Dermis blood vessel endothelial cell (primary cell): ENCODE results near the gene FXYD7. TPM values are rescaled to one million over a fixed set of nuclear protein-coding genes. Genes with fewer than 3 reads are reported as not detected.

Source experiments
- DNase-seq: peaks from one replicate; pipeline ENCODE4 v3.0.0; 2010
- total RNA-seq: library from RNA; depleted of rRNA; stranded (reverse); fragments of >200 nt; gene quantifications from 2 replicates; pipeline ENCODE4 v1.2.3, GENCODE V29; 2014

Gene FXYD7
- total RNA-seq, 1 donor from 2014 or later = not detected

DNA sequence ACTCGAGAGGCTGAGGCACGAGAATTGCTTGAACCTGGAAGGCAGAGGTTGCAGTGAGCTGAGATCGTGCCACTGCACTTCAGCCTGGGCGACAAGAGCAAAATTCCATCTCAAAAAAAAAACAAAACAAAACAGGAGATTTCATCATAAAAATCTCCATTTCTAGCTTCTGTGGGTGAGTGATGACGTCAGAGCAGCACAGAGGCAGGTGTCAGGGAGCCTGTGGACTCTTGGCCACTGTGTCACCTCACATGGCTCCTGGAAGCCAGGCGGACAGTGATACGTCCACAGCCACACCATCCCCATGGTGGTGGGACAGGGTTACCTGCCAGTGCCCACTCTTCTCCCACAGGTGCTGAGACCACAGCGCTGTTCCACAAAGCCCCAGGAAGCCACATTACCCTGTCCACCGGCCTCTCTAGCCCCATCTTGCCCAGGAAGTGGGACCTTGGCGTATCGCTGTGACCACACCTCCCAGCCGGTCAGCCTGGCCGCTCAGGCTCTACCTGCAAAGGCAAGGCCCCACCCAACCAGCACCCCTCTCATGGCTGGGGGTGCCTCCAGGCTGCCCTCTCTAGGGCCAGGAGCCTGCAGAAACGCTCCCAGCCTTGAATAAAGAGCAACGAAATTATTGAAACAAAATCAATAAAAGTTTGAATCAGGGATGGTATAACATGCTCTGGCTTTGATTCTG, 29.9 kb upstream of the FXYD7 start:
- DNase-seq = no peak

DNA sequence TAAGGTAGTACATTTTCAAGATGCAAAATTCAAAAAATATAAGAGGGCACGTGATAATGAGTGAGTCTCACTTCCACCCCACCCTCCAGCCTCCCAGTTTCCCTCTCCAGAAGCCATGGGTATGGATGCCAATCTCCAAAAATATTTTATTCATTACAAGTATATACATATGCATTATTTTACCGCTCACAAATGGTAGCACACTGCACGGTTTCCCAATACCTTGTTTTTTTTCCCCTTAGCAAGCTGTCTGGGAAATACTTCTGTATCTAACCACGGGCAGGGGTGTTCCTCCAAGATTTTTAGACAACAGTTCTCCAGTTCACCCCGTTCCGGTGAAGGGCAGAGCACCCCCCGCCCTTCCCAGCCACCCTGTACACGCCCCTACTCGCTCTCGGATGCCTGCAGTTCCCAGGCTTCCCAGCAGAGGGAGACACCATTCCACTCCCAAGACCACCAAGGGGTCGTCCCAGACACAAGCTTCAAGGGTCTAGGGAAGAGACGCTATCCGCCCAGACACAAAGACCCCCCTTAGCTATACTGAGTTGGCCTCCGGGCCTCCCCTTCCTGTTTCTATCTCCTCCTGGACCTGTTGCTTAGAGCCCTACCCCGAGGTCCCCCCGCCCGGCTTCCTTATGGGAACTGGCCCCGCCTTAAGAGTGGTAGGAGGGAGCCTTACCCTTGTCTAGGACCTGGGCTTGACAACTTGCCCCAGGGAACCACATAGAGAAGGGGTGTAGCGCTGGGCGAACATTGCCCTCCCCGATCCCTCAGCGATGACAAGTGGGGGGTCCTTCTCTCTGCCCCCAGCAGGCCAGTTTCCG, 28.5 kb upstream of the FXYD7 start:
- peak; percentile 72 for DNase-seq

DNA sequence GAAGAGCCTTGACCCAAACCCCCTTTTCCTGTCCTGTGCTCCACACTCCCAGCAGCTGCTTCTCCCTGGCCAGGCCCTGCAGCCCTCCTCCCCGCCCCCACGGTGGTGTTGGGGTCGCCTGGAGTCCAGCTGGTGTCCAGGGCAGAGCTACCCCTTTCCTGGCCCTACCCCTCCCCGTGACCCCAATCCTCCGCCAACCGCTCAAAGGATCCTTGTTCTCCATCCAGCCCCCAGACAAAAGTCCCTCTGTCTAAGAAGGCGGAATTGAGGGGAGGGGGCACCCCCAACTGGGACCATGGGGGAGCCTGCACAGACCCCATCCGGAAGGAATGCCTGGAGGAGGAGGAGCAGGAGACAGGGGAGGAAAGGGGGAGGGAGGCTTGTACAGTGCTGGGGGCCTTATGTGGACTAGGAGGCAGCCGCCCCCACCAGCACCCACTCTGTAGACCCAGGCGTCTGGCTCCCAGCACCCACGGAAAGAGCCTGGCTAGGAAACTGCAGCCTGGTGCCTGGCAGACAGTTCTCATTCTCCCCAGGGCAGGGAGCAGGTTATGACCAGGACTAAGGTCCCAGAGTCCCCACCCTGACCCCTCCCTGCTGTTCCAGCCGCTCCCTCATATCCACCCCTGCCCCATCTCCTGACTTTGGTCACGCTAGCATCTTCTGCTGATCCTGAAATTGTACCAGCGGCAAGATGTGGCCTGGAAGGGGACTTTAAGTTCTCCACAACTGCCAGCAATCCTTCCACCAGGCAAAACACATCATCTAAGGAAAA, 27.7 kb upstream of the FXYD7 start, which contains the start of gene FXYD3:
Gene FXYD3 (plus strand): TSS at position 647 of the 775 bp plus-strand sequence. CDS start 3,554 bp downstream, outside the sequence.
- no peak for DNase-seq

DNA sequence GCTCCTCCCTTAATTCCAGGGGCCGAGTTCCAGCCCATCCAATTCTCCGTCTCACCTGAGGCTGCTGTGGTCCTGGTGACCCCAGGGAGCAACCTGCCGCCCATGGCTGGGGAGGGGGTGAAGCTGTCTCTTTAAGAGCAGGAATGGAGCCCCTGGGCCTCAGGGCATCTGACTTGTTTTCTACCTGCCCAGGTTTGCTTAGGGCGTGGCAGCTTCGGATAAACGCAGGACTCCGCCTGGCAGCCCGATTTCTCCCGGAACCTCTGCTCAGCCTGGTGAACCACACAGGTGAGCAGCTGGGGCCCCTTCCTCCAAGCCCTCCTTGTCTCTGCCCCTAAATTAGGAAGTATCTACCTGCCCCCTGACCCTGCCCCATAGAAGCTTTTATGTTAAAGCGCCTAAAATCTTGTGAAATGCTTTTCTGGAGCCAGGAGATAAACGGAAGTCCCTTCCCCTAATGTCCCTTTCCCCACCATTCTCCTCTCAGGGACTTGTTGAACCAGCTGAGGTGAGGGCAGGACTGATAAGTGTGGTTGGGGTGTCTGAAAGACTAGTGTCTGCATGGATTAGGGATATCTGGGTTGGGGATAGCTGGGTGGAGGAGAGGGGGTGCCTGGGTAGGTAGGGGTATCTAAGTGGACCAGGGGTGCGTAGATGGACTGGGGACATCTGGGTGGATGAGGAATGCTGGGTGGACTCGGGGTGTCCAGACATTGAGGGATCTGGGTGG, 26.8 kb upstream of the FXYD7 start:
- DNase-seq = no peak

DNA sequence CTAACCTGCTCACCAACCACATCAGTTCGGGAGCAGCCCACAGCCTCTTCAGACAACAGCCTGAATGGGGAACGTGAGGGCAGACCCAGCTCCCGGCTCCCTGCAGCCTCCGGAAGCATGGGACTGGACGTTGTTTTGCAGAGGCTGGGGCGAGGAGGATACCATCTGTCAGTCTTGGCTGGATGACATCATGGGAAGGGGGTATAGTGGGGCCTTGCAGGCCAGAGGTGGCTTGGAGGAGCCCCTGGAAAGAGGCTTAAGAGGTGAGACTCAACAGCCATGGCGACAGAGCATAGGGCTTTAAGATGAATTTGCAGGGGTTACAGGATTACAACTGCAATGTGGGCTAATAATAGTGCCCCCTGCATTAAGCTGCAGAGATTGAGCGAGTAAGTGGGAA, 25.9 kb upstream of the FXYD7 start:
- DNase-seq = no peak

DNA sequence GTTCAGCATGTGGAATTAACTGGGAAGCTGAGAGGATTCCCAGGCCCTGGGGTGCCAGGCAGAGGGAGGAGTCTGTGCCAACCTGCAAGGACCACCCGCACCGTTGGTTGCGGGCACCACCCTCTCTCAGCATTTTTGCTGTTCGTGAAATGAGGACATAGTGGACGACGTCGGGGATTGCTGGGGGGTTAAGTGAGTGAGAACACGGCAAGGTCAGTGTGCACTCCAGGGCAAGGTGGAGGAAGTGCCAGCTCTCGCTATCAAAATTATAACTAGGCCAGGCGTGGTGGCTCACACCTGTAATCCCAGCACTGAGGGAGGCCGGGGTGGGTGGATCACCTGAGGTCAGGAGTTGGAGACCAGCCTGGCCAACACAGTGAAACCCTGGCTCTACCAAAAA, 25.3 kb upstream of the FXYD7 start:
- no peak for DNase-seq

DNA sequence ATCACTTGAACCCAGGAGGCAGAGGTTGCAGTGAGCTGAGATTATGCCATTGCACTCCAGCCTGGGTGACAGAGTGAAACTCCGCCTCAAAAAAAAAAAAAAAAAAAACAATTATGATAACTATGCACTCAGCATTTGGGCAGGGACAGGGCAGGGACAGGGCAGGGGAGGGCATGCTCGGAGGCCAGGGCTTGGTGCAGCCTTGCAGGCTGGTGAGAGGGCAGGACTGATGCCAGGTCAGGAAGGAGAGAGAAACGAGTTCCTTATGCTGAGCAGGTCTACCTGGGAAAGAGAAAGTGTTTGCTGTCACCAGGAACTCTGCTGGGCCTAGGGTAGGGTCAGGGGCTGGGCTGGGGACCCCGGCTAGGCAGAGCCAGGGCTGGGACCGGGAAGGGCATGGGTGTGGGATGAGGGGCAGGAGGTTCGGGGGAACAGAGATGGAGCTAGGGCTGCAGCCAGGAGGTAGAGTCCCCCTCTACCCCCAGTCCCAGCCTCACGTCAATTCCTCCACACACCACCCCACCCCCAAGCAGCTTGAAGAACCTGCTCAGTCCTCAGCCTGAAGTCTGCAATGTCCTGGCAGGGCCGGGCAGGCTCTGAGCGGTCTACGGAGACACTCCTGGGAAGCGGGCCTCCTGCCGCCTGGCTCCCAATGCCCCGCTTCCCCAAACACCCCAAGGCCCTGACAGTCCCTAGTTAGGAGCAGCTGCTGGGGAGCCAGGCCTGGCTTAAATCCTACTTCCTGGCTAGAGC, 24.6 kb upstream of the FXYD7 start:
- no peak for DNase-seq

DNA sequence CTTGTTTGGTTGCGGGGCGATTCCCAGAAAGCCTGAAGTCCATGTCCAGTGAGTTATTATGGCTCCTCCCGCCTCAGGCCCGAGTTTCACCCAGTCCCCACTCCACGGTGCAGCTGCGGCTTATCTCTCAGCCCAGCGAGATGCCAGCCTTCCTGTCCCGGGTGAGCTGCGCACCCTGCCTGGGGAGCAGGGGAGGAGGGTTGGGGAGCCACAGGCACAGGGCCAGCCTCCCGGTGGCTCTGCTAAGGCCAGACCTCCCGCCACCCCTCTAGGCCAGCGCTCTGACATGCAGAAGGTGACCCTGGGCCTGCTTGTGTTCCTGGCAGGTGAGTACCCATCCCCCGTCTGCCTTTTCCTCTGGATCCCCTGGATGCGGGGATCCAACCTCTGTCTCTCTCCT, 24.0 kb upstream of the FXYD7 start:
- no peak for DNase-seq

DNA sequence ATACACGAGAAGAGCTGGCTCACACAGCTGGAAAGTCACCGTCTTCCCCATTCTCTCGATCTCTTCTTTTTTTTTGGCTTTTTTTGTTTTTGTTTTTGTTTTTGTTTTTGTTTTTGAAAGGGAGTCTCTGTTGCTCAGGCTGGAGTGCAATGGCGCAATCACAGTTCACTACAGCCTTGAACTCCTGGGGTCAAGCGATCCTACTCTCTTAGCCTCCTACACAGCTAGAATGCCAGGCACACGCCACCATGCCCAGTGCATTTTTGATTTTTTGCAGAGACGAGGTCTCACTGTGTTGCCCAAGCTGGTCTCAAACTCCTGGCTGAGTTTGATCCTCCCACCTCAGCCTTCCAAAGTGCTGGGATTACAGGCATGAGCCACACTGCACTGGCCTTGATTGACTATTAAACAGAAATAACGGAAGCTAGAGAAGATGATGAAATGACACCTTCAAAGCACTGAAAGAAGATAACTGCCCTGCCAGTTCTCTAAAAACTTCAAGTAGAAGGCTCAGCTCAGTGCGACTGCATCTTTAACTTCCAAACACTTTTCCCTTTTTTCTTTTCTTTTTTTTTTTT, 23.4 kb upstream of the FXYD7 start:
- no peak for DNase-seq

DNA sequence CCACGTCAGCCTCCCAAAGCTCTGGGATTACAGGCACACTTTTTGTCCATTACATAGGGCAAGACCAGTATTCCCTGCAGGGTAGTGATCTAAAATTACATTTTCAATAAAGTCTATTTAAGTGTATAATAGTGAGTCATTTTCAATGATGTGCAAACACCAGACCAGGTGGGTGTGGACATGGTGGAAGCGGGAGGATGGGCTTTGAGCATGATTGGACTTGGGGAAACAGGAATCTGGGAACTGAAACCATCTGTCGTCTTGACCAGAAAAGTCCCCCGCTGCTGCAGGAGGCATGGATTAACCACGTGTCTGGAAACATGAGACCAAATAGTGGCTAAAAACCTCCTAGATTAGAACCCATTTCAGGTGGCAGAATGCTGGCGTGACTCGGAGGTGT, 22.6 kb upstream of the FXYD7 start:
- DNase-seq = no peak

DNA sequence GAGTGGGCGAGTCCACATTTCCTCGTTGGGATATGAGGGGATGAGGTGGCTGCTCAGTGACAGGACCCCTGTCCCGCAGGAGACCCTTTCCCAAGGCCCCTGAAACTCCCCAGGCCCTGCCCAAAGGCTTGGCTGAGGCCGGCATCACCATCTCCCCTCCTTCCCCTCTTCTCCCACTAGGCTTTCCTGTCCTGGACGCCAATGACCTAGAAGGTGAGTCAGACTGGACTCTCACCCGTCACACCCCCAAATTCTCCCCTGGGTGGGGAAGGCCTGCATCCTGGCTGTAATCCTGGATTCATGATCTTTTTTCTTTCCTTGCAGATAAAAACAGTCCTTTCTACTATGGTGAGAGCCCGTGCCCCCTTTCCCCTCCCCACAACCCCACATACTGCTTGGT, 22.2 kb upstream of the FXYD7 start:
- no peak for DNase-seq

DNA sequence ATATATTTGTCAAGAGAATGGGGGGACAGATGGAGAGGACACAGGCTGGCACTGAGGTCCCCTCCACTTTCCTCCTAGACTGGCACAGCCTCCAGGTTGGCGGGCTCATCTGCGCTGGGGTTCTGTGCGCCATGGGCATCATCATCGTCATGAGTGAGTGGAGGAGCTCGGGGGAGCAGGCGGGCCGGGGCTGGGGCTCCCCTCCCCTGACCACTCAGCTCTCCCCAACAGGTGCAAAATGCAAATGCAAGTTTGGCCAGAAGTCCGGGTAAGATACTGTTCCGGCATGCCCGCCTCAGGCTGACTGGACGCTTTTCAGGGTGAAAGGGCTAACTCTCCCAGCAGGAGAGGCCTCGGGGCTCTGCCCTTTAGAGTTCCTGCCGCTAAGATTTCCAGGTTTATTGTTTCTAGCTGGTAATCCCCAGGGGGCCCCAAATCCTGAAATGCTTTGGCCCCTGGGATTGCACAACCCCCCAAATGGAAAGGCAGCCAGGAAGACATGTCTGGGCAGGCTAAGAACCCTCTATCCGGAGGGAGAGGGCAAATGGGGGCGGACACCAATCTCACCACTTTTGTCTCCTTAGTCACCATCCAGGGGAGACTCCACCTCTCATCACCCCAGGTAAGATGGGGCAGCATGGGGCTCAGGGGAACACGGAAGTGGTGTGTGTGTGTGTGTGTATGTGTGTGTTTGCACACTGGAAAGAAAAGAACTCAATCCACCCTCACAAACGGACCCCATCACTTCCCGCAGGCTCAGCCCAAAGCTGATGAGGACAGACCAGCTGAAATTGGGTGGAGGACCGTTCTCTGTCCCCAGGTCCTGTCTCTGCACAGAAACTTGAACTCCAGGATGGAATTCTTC, 20.1 kb upstream of the FXYD7 start:
- DNase-seq = no peak

DNA sequence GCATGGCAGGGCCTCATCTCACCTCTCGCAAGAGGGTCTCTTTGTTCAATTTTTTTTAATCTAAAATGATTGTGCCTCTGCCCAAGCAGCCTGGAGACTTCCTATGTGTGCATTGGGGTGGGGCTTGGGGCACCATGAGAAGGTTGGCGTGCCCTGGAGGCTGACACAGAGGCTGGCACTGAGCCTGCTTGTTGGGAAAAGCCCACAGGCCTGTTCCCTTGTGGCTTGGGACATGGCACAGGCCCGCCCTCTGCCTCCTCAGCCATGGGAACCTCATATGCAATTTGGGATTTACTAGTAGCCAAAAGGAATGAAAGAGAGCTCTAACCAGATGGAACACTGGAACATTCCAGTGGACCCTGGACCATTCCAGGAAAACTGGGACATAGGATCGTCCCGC, 19.5 kb upstream of the FXYD7 start:
- DNase-seq = no peak

DNA sequence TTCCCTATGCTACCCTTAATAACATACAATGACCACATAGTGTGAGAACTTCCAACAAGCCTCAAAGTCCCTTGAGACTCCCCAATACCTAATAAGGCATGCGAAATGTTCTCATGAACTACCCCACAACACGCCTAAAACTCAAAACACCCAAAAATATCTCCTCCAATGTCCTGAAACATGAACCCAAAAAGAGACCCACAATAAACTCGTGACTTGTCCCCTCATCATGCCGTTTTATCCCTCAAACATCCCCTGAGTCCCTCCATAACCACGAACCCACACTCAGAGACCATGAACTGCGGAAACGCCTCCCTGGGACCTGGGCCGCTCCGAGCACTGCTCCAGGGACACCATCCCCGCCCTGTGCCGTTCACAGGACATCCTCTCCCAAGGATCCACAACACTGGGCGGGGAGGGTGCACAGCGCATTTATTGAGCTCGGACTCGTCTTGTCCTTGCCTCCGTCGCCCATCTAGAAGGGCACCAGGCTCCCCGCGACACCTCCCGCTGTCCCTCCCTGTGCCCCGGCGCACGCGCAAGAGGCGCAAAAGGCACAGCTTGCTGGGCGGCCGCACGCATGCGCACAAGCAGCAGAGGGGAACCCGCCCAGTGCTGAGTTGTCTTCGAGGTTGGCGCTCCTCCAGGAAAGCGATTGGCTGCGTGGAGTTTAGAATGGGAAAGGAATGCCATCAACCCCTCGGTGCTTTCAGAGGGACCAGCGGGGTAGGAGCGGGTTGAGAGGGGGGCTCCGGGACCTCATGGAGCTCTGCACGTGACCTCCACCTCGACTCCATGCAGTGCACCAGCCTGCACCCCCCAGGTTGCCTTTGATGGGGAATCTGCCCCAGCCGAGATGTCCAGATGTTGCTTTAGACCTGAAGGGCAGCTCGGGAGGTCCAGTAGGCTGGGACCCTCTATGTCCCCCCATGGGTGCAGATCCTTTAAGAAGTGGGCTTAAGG, 18.7 kb upstream of the FXYD7 start:
- DNase-seq = peak; percentile 91

DNA sequence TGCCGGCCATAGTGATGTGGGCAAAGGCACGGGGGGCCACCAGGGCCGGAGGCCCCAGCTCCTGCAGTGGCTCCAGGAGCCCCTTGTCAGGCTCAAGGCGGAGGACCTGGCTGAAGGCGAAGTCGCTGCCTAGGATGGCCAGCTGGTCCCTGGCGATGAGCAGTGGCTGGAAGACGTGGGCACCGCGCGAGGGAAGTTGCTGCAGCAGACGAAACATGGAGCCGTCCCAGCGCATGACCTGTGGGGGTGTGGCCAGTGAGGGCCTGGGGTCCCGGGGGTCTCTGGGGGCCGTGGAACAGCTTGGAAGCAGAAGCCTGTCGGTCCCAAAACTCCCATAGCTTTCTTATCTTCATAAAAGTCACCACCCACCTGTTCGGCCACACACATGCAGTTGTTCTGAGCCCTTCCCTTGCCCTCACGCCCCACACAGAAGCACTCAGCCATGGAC, 17.8 kb upstream of the FXYD7 start:
- DNase-seq = no peak

DNA sequence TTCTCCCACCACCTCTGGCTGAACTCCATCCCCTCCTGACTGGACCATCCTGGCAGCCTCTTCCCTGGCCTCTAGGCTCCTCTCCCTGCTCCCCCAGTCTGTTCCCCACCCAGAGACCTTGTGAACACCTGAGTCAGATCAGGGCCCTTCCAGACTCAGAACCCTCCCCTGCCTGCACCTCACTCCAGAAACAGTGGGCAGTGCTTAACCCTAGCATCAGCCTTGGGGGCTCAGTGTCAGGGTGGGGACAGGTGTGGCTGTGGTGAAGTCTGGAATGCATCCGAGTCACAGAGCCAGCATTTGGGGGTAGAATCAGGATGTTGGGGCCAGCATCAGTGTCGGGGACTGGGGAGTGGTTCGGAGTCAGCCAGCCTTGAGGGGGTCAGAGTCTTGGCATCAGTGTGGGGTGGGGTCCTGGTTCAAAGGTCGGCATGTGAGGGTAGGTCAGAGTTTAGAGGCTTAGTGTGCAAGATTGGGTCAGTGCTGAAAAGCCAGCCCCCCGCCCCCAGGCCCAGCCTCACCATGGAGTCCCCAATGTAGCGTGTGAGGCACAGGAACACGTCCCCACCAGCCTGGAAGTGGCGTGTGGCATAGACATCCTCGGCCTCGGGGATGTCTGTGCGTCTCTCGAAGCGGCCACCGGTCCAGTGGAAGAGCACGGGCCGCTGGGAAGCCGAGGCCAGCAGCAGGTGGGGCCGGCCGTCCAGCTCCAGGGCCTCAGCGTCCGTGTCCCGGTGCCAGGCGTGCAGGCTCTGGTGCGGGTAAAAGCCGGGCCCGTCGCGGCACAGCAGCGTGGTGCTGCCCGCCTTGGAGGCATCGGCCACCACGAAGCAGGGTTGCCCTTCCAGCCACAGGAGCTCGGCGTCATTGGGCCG, 17.1 kb upstream of the FXYD7 start:
- DNase-seq = no peak

DNA sequence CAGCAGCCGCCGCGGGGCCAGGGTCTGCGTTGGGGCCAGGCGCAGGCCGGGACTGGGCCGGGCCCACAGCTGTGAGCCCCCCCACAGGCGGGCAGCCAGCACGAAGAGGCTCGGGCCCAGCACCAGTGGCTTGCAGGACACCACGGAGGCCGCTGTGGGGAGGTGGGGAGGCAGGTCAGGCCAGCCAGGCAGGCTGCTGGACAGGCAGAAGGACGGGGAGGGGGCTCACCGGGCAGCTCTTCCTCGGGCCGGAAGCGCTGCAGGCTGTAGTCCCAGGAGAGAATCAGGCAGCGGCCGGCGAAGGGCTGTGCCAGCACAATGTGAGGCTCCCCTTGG, 16.5 kb upstream of the FXYD7 start:
- DNase-seq = no peak

DNA sequence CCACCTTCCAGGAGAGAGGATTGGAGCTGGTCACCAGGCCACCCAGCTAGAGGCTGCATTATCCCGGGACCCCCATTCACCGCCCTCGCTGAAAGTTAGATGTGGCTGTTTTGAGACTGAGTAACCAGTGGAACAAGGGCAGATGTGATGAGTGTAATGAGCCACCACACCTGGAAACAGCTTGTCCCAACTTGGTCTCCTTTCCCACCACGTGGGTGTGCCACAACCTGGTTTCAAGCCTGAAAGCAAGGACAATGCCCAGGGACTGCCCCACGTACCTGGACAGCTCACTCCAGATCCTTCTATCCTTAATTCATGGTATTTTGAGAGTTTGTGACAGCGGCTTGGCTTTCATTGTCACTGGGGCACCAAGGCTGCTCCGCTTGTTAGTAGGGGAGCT, 15.2 kb upstream of the FXYD7 start:
- DNase-seq = no peak
